NCI-H748 (cell line): ENCODE results near the gene BTBD16.

Experiments
- DNase-seq: peaks from one replicate; lab custom pipeline; 2025; ENCODE audit not compliant: unreplicated experiment; lab: John Stamatoyannopoulos, UW

BTBD16 gene

DNA sequence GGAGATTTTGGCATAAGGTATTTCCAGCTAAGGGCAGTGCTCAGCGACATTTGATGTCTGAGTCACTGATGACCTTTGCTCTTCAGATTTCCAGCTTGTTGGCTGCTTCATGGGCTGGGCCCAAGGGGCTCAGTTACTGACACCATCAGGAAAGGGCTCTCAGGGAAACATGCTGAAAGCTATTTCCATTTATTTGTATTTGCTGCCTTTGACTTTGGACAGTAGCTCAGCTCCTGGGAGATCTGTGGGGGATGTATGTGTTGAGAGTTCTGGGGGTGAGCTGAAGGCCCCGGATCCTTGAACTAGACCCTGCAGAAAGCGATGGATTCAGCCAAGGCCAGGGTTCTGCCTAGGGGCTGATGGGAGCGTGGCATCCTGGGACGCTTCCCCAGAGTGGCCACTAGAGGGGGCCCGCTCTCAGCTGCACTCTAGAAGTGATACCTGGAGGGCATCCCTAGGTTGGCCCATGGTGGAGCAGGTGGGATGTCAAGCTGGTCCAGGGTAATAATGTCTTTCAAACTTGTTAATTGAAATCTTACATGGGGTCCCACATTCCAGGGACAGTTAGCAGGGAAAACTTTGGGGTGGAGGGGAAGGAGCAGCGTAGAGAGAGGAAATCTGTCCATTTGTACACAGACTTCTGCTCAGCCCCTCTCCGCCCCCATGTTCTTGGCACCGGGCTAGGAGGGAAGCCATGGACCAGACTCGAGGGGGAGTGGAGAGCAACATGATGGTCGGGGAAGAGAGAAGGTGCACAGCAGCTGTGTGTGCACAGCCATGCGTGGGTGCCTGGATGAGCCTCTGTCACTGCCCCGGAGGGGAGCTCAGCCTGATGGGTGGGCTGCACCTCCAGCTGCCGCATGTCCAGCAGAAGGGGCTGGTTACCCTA is 3.0 kb upstream of the BTBD16 start:
- peak; percentile 28 for DNase-seq

DNA sequence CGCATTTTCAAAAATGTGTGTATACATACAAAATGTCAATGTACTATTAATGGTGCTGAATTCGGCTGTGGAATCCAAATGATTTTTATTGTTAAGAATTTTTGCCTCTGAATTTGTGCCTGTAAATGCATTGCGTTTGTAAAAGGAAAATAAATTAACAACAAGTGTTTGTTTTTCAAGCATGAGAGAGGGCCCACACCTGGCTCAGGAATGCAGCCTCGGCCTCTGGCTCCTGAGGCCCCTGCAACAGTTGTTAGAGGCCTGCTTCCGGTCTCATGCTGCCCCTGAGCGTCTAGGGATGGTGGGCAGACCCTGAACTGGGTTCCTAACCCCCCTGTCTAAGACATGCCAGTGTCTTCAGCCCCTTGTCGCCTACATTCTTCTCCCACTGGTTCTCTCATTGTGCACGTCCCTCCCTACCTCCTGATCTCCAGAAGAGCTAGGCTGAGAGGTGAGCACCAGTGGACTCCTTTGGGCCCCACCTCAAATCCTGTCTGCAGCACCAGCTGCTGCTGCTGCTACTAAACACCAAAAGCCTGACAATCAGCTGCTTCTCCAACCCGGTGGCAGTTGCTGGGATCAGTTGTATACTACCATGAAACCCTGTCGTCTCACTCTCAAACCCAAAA is 1.9 kb upstream of the BTBD16 start:
- DNase-seq: no peak

DNA sequence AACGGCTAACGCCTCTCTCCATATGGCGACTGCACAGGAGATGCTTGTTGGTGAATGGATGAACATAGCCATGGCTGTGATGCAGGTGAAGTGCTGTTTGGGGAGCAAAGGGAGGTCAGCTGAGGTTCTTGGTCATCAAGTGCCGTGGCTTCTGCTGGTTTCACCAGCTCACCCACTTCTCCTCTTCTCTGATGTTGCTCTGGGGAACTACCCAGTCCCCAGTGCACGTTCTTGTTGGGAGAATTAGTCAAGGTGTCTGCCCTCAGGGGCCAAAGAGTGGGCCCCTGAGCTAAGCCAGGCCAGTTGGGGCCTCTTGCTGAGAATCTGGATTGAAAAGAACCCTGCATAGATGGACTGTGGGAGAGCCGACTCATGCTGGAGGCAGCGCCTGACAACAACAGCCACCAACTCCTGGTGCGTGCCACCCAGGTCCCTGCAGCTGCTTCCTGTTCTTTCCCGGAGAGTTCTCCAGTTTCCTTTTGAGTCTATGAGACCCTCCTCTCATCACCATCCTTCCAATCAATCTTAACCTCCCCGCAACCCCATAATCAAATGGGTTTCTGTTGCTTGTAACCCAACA is 3.0 kb downstream of the BTBD16 start:
- DNase-seq: no peak

DNA sequence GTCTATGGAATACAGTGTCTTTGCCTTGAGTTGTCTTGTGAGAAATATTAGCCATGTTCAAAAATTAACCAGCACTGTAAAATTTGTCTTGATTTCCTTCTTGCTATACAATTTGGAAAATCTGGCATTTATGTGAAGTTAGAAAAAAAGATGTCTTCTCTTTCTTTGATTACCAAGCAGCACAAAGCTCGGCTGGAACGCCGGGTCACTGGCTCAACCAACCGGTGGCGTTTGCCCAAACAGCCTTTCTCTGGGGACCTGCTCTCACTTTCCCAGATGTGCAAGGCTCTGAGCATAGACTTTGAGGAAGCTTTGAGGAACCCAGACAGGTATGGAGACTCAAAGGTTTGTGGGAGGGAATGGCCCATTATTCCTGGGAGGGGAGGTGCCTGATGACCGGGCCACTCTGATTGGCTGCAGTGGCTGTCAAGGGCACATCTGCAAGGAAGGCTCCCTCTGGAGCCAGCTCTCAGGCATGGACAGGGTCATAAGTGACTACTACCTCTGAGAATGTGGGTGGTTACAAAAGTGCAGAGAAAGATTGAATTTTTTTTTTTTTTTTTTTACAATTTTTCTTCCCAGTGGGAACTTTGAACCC is 5.6 kb downstream of the BTBD16 start:
- no peak for DNase-seq

DNA sequence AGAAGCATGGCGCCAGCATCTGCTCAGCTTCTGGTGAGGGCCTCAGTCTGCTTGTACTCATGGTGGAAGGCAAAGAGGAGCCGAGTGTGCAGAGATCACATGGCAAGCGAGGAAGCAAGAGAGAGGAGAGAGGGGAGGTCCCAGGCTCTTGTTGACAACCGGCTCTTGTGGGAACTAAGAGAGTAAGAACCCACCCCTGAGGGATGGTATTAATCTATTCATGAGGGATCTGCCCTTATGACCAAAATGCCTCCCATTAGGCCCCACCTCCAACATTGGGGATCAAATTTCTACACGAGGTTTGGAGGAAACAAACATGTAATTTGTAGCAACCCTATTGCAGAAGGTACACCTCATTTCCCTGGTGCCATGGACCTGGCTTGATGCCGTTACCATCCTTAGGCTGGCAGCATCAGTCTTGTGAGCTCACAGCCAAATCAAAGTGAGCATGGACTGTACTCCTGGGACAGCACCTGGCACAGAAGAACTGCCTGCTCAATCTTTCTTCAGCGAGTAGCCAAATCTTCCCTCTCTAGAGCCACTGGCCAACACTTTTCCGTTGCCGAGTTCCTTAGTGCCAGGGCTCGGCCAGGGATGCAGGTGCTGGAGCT is 6.5 kb downstream of the BTBD16 start:
- DNase-seq: no peak

DNA sequence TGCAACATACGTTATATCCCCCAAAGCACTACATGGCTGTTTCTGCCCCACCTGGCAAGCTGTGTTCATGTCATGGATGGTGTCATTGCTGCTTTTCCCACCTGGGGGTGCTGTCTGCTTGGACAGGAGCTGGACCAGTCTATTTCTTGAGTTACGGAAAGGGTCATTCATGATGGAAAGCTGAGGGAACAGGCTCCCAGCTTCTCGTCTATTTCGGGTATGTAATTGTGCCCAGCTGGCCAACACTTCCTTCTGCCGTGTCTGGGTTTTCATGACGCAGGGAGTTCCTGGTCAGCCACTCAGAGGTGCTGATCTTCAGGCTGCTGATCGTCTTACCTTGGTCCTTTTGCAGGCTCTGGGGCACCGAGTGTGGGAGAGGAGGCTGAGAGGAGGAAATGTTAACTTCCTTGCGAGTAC is 8.6 kb downstream of the BTBD16 start:
- DNase-seq: peak; percentile 51

DNA sequence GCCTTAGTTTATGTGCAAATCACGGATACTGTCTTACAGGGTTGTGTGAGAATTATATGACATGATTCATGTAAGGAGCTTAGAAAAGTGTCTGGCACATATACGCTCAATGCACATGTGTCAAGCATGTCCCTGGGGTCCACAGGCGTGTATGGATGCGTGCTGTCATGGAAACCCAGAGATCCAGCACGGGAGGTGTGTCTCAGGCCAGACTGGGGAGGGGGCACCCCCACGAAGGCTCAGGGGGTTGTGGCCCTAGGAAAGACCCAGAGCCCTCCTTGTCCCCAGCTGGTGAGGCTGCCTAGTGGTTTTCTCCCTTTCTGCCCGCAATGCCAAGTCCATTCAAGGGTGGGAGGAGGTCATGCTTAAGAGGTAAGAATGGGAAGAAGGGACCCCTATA is 9.1 kb downstream of the BTBD16 start:
- DNase-seq: no peak

DNA sequence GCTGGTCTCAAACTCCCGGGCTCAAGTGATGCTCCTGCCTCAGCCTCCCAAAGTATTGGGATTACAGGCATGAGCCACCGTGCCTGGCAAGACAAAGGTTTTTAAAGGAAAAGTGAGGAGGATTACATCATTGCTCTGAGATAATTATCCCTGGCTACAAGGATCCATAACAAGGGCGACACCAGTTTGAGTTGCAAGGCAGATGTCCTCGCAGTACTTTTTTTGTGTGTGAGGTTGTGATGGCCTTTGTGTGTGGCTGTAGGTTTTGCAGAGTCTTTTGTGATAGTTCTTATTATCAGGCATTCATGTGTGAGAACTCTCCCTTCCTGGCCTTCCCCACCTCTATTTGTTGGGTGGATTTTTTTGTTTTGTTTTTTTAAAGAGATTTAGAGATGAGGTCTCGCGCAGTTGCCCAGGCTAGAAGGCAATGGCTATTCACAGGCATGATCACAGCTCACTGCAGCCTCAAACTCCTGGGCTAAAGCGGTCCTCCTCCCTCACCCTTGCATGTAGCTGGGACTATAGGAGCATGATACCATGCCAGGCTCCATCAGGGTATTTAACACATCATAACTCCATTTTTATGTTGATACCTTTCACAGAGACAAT is 10.0 kb downstream of the BTBD16 start:
- no peak for DNase-seq

DNA sequence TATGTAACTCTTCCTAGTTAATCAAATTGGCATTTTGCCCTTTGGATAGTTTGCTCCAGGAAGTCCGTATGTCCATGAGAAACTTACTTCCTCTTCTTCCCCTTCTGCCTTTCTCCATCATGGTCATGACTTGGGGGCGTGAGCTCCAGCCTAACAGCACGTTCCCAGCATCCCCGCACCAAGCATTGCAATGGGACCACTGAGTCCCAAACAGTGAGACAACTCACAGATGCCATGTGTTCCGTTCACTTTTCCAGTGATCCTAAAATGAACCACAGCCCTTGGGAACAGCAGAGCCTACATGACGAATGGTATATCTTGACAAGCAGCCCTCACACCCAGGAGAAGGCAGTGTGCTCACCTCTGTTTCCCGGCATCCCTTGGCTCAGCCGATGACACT is 10.7 kb downstream of the BTBD16 start:
- DNase-seq: no peak

DNA sequence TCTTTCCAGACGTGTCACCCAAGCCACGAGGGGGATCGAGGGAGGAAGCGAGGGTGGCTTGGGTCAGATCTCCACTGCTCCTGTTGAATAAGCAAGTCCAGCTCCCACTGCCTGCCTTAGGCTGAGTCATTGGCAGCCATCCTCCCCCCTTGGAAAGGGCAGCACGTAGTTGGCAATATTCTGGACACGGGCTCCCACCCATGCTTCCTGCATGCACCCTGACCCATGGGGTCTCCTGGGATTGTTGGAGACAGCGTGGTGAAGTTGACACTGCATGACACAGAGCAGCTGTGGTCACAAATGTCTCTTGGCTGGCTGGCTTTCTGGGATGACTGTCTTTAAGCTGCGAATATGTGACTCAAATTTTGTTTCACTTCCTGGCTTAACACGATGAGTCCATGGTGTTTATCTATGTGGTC is 11.2 kb downstream of the BTBD16 start:
- DNase-seq: no peak

DNA sequence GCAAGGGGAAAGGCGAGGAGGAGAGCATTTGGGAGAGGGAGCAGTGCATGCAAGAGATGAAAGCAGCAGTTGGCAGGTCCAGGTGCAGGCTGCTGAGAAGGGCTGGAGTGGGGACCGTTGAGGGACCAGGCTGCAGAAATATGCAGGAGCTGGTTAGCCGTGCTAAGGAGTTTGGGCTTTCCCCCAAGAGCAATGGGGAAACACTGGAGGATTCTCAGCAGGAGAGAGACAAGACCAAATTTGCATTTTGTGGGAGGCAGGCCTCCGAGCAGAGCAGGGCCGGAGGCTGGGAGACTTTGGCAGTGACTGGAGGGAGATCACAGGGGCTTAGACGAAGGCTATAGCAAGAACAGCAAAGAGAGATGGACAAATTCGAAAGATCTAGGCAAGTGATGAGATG is 11.8 kb downstream of the BTBD16 start:
- no peak for DNase-seq

DNA sequence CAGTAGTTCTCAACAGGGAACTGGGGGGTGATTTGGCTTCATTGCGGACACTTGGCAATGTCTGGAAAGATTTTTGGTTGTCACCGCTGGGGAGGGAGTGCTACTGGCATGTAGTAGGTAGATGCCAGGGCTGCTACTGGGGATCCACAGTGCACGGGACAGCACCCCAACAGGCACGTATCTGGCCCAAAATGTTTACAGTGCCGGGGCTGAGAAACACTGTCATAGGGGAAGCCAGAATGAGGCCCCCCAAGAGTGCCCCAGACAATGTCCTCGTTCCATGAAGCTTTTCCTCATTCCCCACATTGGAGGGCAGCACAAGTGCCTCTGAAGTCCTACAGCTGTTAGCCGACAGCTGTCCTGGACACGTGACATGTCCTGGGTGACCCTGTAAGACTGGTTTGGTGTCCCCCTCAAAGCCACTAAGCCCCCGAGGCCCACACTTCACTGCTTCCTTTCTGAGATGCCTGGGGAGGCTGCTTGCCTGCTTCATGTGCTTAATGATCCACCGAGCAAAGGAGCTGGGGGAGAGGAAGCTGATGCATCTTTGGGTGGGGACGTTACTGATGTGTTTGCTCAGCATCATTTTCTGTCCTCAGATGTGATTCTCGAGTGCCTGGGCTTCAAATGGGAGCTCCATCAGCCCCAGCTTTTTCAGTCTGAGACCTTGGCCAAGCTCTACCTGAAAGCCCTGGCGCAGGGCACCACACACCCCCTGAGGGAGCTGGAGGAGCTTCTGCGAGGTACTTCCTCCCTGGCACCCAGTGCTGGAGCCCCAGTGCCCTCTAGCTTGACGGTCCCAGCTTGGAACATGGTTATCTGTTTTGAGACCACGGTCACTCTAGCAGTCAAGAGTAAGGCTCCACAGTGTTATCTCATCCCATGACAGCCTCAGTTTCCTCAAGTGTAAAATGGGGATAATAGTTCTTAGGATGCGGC is 14.7 kb downstream of the BTBD16 start:
- no peak for DNase-seq

DNA sequence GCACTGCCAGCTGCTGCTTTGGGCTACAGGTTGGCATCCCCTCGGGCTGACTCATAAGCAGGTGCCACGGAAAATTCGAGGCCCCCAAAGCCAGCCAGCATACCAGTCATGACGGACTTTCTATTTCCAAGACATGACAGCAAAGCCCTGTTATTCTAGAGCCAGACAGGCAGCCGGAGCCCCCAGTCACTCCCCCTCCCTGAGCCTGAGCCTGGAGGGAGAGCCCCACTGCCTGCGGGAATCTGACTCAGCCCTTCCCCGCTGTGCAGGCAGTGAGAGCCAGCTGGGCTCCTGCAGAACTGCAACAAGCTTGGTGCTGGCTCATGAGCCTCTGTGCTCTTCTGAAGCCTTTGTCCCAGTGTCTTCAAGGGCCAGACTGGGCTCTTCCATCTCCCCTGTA is 15.8 kb downstream of the BTBD16 start:
- no peak for DNase-seq

DNA sequence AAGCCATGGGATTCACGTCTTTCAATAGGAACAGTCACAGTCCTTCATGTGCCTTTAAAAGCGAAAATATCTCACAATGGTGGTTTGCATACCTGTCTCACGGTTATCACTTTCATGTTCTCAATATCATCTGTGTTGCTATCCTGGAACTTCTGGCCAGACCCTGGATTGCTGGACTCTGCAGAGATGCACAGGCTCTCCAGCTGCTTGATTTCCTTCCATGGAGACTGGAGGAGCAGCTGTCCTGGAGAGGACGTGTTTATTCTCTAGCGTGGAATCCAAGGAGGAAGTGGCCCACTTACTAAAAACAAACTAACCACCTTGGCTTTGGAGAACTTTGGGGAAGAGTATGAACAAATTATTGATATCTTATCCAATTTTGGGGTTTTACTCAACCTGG is 16.5 kb downstream of the BTBD16 start:
- DNase-seq: no peak

DNA sequence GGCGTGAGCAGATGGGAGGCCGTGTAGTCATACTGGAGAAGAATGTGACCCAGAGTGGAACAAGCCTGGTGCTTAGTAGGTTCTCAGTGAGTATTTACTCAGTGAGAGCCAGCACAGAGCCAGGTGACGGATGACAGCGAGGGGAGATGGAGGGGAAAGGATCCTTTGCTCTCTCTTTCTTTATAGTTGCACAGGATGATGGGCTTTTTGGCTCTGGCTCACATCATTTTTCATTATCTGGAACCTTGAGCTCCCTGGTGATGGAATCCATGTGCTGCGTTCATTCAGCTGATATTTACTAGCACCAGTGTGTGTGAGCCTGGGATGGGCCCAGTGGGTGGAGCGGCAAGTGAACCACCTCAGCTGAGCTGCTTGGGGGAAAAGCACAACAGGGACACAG is 17.2 kb downstream of the BTBD16 start:
- no peak for DNase-seq

DNA sequence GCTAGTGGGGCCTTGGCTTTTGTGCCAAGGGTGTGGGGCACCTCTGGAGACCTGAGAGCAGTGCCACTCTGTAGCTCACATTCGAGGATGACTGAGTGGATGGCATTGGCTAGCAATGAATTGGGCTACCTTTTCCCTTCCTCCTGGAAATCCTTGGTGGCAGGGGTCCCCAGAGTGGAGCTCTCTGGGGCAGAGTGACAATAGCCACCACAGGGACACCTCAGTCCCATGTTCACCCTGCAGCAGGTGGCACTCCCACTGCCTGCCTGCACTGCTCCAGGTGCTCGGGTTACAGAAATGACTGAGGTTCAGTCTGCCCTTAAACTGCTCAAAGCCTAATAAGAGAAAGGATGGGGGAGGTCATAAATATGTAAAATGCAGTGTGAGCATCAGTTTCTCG is 17.8 kb downstream of the BTBD16 start:
- DNase-seq: no peak

DNA sequence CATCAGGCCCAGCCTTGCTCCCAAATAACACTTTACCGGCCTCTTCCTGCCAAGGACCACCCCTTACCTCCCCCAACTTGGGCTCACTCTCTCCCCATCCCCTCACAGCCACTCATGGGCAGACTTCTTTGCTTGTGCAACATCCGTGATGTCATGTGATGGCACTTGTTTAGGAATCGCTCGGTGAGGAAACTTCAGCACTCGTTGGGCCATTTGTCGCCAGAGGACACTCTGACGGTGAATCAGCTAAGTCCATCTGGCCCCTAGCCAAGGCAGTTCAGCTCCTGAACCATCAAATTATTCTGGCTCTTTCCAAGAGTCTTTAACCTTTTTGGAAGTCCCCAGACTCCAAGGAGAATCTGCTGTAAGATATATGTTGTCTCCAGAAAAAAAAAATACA is 19.2 kb downstream of the BTBD16 start:
- DNase-seq: no peak

DNA sequence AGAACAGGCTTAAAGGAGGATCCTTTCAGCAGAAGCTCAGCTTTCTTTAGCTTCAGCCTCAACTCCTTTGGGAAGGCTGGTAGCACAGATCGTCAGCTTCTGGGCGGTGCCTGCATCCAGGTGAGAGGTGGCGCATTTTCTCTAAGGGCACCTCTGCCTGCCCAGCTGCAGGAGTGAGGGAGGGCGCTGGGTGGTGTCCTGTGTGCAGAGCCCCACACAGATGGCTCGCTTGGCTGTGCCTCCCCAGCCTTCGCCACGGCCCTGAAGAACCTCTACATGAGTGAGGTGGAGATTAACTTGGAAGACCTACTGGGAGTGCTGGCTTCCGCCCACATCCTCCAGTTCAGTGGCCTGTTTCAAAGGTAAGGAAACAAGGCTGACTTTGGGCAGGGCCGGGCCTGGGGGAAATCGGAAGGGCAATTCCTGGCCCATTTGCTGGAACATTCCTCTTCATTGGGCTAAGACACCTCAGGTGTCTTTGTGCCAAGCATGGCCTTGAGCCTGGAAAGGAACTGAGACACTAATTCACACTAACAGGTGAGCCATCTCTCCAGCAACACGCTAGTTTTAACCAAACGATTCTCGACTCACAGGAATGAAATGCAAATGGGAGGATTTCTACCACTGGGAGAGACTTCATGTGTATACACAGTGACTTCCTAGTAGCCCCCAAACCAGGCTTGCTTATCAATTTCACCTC is 19.9 kb downstream of the BTBD16 start:
- DNase-seq: no peak

DNA sequence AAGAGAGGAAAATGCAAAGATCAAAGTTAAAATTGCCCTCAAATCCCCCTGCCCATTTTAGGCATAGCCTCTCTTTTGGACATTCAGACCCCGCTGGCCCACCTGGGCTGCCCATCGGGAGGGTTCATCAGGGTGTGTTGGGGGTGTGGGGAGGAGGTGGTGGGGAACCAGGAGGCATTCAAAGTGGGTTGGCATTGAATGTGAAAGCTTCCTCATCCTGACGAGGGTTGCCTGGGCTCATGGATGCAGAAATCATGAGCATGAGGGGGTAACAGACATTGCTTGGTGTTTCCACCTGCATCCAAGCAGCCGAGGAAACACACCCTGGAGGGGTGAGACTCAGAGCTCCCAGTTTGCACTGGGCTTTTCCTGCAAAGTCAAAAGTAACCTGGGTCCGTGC is 20.6 kb downstream of the BTBD16 start:
- DNase-seq: no peak
